ENCODE results near the gene JAKMIP2.
A peak's percentile ranks its signal among the peaks of the same experiment; 100 is the strongest.
"Not testable (repeated sequence)": the region's sequence is repeated elsewhere in the genome, so short reads cannot be mapped to it uniquely, and the experiment has no call there.

The JAKMIP2 gene

DNA sequence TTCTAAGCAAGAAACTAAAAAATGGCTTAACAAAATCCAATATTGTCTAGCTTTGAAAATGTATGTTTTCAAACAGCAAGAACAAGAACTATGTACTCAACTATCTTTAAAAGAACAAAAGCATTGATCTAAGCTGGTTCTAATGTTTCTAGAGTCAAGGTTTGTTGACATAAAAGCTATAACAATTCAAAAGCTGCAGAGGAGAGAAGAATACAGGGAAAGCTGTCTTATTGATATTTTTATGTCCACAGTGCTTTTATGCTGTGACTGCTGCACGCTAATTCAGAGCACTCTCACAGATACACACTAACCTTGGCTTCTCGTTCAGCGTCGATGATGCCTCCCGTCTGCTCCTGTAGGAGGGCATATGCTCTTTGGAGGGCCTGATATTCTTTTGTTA is 143.2 kb downstream of the JAKMIP2 start:
- DNase-seq = no peak

DNA sequence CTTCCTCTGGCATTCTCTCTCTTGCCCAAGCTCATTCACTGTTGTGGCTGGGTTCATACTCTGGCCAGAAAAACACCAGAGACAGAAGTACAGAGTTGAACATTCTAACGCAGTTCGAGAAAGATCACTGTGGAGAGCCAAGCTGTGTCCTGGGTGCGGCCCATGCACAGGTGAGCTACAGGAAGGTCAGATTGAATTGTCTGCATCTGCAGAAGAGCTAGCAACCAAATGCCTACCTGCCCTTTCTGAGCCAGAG is 145.9 kb downstream of the JAKMIP2 start:
- no peak for DNase-seq

DNA sequence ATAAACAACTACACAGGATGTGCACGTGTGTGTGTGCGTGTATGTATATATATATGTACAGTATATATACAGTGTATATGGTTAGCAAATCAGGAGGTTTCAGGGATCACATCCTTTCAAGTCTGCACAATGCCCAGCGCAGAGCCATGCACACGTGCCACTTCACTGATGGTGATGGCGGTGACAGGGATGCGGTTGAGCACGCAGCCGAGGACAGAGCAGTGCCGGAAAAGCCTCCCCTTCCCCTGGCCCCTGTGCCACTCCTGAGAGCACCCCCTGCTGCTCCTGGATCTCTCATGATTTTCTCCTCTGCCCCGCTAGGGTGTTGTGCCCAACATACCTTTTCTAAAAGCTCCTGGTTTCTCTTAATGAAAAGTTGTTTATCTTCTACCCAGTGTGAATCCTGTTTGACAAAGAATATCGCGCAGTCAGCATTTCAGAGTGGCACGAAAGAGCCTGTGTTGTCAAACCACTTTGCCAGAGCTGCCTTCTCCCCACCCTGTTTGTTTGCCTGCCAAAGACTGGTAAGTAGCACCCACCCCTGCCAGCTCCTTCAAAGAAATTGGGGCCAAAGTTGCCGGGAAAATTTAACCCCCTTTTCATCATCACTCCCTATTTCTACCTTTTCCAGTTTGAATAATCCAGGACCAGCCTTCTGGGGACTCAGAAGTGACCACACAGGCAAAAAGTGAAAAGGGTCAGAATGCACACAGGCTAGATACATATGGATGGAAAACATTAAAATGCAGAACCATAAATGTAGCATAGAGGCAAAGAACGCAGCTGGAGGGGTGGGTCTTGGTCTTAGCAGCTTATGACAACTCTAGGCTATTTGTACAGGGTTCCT is 146.4 kb downstream of the JAKMIP2 start:
- DNase-seq = no peak

DNA sequence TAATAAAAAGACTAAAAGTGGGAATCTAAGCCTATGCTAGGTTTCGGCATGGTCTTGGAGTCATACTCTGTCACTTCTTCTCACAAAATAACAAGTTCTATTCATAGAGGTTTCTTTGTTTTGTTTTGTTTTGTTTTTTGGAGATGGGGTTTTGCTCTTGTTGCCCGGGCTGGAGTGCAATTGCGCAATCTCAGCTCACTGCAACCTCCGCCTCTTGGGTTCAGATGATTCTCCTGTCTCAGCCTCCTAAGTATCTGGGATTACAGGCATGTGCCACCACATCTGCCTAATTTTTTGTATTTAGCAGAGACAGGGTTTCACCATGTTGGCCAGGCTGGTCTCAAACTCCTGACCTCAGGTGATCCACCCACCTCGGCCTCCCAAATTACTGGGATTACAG is 147.1 kb downstream of the JAKMIP2 start:
- DNase-seq = not testable (repeated sequence)

DNA sequence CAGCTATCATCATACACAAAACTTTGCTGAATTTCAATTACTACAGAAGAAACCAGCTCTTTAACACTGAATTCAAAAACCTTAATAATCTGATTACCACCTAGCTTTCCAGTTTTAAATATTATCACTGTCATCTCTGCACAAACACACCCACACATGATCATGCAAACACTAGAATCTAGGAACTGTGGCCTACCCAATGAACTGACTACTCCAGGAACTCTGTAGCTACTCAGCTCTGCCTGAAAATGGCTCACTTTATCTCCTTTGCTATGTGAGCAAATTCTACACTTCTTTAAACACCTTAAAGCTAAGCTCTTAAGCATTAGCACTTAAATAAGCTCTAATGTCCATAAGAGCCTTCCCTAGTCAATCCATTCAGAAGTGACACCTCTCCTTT is 149.4 kb downstream of the JAKMIP2 start:
- no peak for DNase-seq

DNA sequence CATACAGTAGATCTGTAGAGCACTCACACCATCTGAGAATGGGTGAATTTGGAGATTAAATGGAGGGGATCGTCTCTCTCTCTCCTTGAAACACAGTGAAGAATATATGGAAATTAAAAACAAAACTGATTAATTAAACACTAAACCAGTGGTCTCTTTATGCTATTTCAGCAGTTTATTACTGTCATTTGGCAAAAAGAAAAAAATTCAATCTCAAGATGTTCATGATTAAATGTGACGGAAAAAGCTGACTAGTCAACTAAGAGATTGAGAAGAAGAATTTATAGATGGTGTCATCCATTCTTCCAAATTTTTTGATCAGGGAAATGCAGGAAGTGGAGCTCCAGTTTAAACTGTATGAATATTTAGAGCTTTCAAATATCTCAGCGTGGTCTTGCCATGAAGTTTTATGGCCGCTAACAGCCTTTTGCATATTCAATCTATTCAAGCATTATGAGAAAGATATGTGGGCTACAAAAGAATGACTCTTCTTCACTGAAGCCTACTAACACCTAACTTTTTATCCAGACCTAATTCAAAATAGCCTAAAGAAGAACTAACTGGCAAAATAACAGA is 151.0 kb downstream of the JAKMIP2 start:
- no peak for DNase-seq

DNA sequence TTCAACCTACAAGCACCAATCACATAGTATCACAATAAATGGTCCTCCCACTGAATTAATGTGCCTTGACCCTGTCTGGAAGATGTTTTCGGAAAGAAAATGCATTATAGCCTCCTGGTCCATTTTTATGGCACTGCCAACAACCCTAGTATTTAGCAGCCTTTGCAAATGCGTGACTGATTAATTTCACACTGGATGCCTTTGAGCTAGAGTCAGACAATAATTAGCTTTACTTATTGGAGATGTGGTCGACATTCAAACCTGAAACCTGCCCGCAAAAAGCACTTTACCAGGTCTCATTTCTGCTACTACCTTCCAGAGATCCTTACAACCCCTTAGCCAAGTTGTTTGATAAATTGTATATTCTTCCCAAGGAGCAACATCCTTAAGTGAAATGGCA is 153.3 kb downstream of the JAKMIP2 start:
- no peak for DNase-seq

DNA sequence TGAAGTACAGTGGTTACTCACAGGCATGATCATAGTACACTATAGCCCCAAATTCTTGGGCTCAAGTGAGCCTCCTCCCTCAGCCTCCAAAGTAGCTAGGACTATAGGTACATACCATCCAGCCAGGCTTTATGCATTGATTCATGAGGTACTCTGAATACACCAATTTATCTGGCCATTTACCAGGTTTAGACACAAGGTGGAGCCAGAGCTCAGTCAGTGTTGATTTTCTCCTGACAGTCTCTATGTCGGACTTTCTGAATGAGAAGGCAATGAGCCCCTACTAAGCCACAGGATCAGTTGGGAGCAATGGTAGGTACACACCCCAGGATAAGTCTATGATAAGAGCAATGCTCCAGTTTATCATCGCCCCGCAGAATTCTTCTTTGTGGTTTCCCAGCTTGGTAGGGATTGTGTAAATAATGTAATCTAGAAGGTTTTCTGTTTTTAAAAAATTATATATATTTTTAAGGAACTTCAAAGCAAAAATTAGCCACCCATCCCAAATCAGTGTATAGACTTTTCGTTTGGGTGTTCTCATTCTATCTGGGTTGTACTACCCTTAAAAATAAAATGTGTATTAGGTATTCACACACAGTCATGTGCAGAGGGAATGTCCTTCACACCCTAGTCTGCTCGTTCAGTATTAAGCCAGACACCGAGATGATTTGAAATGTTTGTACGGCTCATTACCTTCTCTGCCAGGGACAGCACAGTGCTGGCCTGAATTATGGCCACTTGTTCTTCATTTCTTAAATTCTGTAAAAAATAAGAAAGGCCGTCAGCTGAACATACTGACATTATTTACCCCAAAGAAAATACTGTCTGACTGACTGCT is 154.3 kb downstream of the JAKMIP2 start:
- DNase-seq = peak; percentile 24 to 37

DNA sequence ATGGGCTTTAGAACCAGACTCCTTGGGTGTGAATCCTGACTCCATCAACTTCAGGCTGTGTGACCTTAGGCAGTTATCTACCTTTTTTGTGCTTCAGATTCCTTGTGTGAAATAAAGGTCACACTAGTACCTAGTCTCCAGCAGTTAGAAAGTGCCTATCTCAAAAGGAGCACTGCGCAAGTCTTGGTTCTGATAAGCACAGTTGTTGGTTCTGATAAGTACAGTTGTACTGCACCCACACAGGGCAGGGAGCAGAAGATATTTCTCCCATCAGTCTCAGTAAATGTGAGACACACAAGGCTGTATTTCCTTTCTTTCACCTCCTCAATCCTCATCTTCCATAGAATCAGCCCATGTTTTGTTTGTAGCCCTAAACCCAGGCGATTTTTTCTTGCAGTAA is 156.1 kb downstream of the JAKMIP2 start:
- no peak for DNase-seq

DNA sequence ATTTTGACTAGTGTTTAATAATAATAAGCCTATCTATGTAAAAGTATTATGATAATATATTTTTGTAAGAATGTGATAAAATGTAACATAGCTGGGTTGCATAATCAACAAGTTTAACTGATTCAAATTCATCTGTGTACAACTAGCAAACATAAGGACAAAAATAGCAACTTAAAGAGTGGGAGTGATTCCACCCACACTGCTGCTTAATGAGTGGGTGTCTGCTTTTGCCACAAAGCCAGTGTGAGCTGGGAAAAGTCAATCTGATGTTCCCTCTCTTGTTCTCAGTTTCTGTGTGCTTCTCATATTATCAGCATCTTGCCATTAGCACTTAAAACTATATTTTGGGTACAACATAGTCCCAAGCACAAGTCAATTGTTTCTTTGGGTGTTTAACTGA is 161.5 kb downstream of the JAKMIP2 start:
- no peak for DNase-seq

DNA sequence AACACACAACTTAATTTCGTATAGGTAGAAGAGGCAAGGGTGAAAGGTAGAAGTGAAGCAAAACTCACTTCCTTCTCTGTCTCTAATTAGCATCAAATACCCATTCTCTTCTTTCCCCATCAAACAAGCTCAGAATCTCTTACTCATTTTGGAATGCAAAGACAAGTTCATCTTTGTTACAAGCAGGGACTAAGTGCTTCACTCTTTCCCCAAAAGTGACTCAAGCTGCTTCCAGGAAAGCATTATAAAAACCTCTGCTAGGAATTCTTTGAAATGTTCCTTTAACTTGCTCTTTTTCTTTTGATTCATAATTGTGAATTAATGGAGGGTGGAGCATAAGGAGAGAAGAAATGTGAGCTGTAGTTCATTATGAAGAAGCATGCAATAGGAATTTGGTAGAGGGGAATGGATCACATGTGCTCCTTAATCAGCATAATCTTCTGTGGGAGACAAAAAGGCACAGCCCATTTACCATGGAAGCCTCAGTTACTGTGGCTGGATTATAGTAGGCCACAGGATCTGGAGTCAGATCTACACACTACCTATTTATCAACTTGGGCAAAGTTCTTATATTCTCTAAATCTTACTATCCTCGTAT is 163.1 kb downstream of the JAKMIP2 start:
- DNase-seq = no peak

DNA sequence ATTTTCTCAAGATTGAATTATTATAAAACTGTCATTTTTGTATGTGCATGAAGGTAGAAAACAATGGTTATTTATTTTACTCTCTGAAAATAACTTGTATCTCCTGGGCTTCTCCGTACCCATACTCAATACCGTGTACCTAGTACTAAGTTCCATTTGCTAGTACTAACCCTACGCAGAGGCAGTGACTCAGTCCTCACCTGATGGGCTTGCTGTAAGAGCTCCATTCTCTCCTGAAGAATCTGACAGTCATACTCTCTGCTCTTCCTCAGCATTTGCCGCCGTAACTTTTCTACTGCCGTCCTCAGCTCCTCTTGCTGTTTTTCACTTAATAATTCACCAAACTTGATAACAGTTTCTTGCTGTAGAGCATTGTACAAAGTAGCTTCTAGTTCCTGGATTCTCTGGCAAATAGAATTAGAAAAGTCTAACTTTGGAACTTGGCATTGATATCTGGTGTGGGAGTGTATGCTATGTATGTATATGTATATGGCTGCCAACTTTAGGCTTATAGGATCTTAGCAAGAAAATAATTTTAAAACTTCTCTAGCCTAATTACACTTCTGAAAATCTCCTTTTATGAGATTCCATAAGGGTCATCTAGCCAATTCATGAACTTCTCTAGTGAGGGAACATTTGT is 164.7 kb downstream of the JAKMIP2 start:
- DNase-seq = no peak

DNA sequence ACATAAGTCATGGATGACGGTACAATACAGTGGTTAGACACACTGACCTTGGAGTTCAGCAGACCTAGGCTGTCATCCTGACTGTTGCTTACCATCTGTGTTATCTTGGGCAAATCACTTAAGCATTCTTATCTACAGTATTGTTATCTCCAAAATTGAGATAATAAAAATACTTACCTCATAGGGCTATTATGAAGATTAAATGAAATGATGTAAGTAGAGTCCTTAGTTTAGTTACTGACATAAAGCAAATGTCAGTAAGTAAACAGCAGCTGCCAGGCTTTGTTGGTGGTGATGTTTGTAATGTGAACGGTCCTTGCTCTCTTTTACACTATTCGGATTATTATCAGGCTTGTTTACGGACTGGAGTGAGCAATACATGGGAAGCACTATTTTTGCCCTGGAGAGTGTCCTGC is 165.3 kb downstream of the JAKMIP2 start:
- no peak for DNase-seq

DNA sequence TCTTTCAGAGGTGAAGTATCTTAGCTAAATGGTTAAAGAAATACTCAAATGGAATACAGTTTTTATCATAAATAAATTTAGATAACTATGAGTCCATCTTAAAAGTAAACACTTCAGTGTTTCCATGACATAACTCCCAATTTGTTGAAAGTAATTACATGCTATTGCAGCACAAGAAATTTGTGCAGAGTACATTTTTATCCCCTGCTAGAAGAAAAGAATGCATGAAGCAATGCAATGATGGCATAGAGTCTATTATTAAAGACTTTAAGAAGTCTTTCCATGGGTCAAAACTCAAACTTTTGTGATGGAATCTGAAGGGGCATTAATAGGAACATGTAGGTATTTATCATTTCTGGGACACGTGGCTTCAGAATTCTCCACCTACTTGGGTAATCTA is 166.1 kb downstream of the JAKMIP2 start:
- no peak for DNase-seq

DNA sequence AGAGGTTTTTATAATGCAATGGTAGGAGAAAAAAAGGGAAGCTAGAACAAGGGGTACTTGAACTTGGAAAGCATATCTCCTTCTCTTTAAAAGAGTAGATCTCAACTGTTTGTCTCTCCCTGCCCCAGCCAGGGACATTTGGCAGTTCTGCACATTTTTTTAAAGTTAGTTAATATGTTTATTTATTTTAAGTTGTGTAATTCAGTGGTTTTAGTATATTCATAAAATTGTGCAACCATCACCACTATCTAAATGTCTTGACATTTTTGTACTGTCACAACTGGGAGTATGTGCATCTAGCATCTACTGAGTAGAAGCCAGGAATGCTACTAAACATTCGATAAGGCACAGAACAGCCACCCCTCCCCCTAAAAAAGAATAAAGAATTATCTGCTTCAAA is 169.2 kb downstream of the JAKMIP2 start:
- no peak for DNase-seq

DNA sequence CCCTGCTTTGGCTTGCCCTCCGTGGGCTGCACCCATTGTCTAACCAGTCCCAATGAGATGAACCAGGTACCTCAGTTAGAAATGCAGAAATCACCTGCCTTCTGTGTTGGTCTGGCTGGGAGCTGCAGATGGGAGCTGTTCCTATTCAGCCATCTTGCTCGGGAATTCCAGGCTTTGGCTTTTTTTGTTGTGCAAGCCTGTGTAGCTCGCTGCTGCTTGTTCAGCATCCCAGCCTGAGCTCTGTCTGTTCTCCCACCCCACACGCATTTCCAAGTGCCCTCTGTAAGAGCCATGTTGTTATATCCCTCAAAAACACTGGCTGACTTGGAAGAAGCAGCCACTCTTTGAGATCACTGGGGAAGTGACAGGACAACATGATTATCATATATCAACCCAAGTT is 171.0 kb downstream of the JAKMIP2 start:
- DNase-seq = no peak

DNA sequence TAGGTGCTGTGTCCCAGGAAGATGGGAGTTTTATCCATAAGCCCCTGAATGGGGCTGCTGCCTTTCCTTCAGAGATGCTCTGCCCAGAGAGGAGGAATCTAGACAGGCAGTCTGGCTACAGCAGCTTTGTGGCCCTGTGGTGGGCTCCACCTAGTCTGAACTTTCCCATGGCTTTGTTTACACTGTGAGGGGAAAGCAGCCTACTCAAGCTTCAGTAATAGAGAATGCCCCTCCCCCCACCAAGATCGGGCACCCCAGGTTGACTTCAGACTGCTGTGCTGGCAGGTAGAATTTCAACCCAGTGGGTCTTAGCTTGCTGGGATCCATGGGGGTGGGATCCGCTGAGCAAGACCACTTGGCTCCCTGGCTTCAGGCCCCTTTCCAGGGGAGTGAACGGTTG is 171.7 kb downstream of the JAKMIP2 start:
- DNase-seq = no peak

DNA sequence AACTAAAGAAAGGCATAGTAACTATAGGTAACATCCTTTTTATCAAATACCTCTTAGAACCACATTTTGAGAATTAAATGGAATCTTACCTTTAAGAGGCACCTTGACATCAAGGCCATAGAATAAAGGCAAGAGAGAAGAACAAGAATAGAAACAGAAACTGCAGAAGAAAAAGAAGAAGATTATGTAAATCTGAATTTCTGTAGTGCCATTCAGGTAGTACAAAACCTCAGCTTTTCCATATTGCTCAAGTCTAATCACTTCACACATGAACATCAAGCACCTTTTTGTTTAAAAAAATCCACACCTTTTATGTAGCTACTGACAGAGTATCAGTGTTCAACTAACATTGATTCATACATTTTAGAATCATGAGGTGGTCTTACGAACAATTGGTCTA is 180.9 kb downstream of the JAKMIP2 start:
- no peak for DNase-seq

DNA sequence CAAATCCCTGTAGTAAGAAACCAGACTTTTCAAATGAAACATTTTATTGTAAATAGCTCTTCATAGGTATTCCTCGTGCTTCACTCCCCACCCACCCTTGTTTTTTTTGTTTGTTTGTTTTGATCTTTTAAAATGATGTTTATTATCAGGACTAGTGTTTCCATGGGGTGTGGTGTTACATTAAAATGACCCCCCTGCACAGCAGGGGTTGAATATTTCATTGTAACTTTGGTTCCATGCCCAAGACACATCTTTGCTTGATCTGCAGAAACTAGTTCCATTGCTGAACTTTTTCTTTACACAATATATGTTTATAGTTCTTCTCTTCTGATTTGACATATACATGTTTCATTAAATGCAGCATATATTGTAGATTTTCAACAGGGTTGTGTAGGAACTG is 191.4 kb downstream of the JAKMIP2 start:
- DNase-seq = no peak

DNA sequence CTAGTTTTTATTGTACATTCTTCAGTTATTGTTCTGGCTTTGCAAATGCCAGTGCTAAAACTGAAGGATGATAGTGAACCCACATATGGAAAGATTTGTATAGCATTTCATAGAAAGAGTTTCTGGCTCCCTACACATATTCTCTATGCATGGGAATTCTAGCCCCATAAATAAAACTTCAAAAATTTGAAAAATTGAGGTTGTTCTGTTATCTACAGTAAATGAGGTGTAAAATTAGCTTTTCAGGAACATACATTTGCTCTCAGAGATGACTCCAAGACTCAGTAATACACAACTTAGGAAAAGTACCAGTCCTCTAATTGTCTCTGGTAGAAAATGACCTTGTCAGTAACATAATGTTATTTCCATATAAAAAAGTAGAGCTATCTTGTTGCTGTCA is 192.4 kb downstream of the JAKMIP2 start:
- DNase-seq = no peak

DNA sequence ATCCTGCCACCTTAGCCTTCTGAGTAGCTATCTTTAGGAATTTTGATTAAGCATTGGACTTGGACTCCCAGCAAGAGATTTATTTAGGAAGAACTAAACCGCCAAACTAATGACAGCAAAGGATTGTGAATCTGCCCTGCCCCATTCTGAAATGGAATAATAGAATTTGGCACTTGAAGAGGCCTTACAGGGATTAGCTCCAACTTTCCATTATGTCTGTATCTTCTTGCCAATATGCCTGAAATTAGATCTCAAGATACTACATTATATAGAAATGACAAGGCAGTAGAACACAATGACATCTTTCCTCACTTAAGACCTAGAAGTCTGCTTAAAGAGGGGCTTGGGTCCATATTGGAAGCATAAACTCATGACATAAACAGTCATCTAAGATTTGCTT is 195.7 kb downstream of the JAKMIP2 start:
- DNase-seq = no peak

DNA sequence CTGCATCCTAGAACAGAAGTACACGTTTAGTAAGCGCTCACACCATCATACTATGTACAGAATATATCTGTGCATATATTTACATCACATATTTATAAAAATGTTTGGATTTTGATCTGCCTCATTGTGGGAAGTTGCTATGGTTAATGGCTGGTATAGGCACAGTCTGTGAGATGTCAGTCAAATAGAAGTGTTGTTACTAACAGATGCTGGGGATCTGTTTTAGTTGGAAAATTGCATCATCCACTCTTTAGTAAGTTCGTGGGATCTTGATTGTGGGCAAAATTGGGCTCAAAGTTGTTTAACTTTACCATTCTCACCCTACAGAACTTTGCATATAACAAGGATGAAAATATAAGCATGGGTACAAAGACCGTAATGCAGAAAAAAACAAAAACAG is 196.3 kb downstream of the JAKMIP2 start:
- DNase-seq = no peak

DNA sequence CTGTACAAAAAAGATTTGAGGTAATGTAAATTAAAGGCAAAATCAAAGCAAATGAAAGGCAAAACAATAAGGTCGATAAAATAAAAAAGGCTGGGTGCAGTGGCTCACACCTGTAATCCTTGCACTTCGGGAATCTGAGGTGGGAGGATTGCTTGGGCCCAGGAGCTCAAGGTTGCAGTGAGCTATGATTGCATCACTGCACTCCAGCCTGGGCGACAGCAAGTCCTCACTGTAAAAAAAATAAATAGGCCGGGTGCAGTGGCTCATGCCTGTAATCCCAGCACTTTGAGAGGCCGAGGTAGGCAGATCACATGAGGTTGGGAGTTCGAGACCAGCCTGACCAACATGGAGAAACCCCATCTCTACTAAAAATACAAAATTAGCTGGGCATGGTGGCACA is 200.3 kb downstream of the JAKMIP2 start:
- DNase-seq = not testable (repeated sequence)
